SK-N-SH (cell line): ENCODE measurements around the gene MYO3A. TPM values are rescaled to one million over a fixed set of nuclear protein-coding genes. Genes with fewer than 3 reads are reported as not detected.

ENCODE experiments used
- CTCF ChIA-PET: fragments of 300-600, 350-600 bp; formaldehyde crosslinking; extraction: SDS; loops from one replicate; lab custom pipeline; 2021; lab: Yijun Ruan, JAX
- POLR2A ChIA-PET: fragments of 350-600 bp; sonication (Branson Sonifier 250); formaldehyde crosslinking; extraction: SDS; loops from one replicate; lab custom pipeline; 2020; ENCODE audit warnings: antibody characterized with exemption, inconsistent platforms; lab: Yijun Ruan, JAX
- DNase-seq: peaks from one replicate; pipeline ENCODE4 v3.0.0; 2012
- H2AFZ ChIP-seq: fragments of 200-600 bp; sonication (generic); 2 replicates; pipeline ENCODE4 v1.8.1; 2016; ENCODE audit warnings: antibody characterized with exemption, mild to moderate bottlenecking, low read depth
- H3F3A ChIP-seq: fragments of 200-600 bp; sonication (generic); replicated peaks from 2 replicates; pipeline ENCODE3; 2016; ENCODE audit warnings: antibody characterized with exemption, mild to moderate bottlenecking; ENCODE audit not compliant: insufficient read depth
- H3K27ac ChIP-seq, 2 experiments: fragments of 200-500 bp in 1 of 2; fragments of 200-600 bp in 1 of 2; sonication (Bioruptor generic) in 1 of 2; sonication (generic), shearing (Covaris generic) in 1 of 2; 2 replicates each; pipeline versions ENCODE4 v1.5.1 to v1.6.1; 2014 to 2016; ENCODE audit warnings: low read depth in 2 of 2, inconsistent platforms in 1 of 2, low read length in 1 of 2, mild to moderate bottlenecking in 1 of 2, mixed read lengths in 1 of 2
- H3K27me3 ChIP-seq: fragments of 200-600 bp; sonication (generic), shearing (Covaris generic); 2 replicates; pipeline ENCODE4 v1.6.1; 2016; ENCODE audit warnings: mixed run types; ENCODE audit not compliant: insufficient read depth
- H3K36me3 ChIP-seq, 2 experiments: fragments of 200-500 bp in 1 of 2; fragments of 200-600 bp in 1 of 2; sonication (Bioruptor generic) in 1 of 2; sonication (generic) in 1 of 2; replicated peaks in 1 of 2; 2 replicates each; pipeline versions ENCODE3 to v1.5.1; 2014 to 2016; ENCODE audit warnings: low read length in 1 of 2, mild to moderate bottlenecking in 1 of 2; ENCODE audit not compliant: insufficient read depth in 2 of 2, control insufficient read depth in 1 of 2
- H3K4me1 ChIP-seq, 2 experiments: fragments of 200-500 bp in 1 of 2; fragments of 200-600 bp in 1 of 2; sonication (Bioruptor generic) in 1 of 2; sonication (generic), shearing (Covaris generic) in 1 of 2; 2 replicates each; pipeline versions ENCODE4 v1.5.1 to v1.6.1; 2014 to 2016; ENCODE audit warnings: low read depth in 1 of 2, low read length in 1 of 2, mixed run types in 1 of 2; ENCODE audit not compliant: insufficient read depth in 2 of 2, control insufficient read depth in 1 of 2
- H3K4me2 ChIP-seq: fragments of 200-600 bp; sonication (generic), shearing (Covaris generic); 2 replicates; pipeline ENCODE4 v1.6.1; 2017; ENCODE audit warnings: mixed run types
- H3K4me3 ChIP-seq, 2 experiments: fragments of 200-500 bp in 1 of 2; fragments of 200-600 bp in 1 of 2; sonication (Bioruptor generic) in 1 of 2; sonication (generic), shearing (Covaris generic) in 1 of 2; 2 replicates each; pipeline versions ENCODE4 v1.5.1 to v1.8.1; 2014 to 2016; ENCODE audit warnings: low read depth in 2 of 2, inconsistent platforms in 1 of 2, low read length in 1 of 2, mild to moderate bottlenecking in 1 of 2, mixed read lengths in 1 of 2, moderate library complexity in 1 of 2
- H3K79me2 ChIP-seq: fragments of 200-600 bp; sonication (generic); 2 replicates; pipeline ENCODE4 v1.8.1; 2017; ENCODE audit warnings: mild to moderate bottlenecking; ENCODE audit not compliant: insufficient read depth
- H3K9ac ChIP-seq: fragments of 200-600 bp; sonication (generic); 2 replicates; pipeline ENCODE4 v1.6.1; 2017; ENCODE audit warnings: mixed run types
- H3K9me2 ChIP-seq: fragments of 200-600 bp; sonication (generic); 2 replicates; pipeline ENCODE4 v1.6.1; 2017; ENCODE audit warnings: mixed run types
- H3K9me3 ChIP-seq: fragments of 200-600 bp; sonication (generic); 2 replicates; pipeline ENCODE4 v1.6.1; 2017; ENCODE audit warnings: mixed run types, mild to moderate bottlenecking, moderate library complexity
- H4K20me1 ChIP-seq: fragments of 200-600 bp; sonication (generic); 2 replicates; pipeline ENCODE4 v1.6.1; 2017; ENCODE audit warnings: mild to moderate bottlenecking, mixed run types; ENCODE audit not compliant: insufficient read depth
- CHD2 ChIP-seq: fragments of 150-350 bp; IDR thresholded peaks from 2 replicates; pipeline ENCODE4 v1.6.1; 2018; ENCODE audit warnings: low read length; ENCODE audit not compliant: partially characterized antibody
- ELF1 ChIP-seq: IDR thresholded peaks from 2 replicates; pipeline ENCODE4 v1.4.0; 2012
- EP300 ChIP-seq, 2 experiments: IDR thresholded peaks; 2 replicates each; pipeline versions ENCODE4 v1.4.0 to v1.6.1; 2012; ENCODE audit warnings: borderline replicate concordance in 1 of 2, low read depth in 1 of 2, low read length in 1 of 2
- FOXJ3 ChIP-seq: sonication (generic); formaldehyde crosslinking; IDR thresholded peaks from 2 replicates; pipeline ENCODE4 v1.5.1; 2020; ENCODE audit warnings: mild to moderate bottlenecking, missing genetic modification reagents
- FOXM1 ChIP-seq: IDR thresholded peaks from 2 replicates; pipeline ENCODE4 v1.4.0; 2012; ENCODE audit warnings: low read depth, mild to moderate bottlenecking
- MEF2A ChIP-seq: IDR thresholded peaks from 2 replicates; pipeline ENCODE4 v1.4.0; 2012; ENCODE audit warnings: low read depth, borderline replicate concordance
- NFIC ChIP-seq: IDR thresholded peaks from 2 replicates; pipeline ENCODE4 v1.4.0; 2012; ENCODE audit warnings: borderline replicate concordance
- NRF1 ChIP-seq: IDR thresholded peaks from 2 replicates; pipeline ENCODE4 v1.6.1; 2012; ENCODE audit warnings: low read depth, mild to moderate bottlenecking, low read length
- POLR2AphosphoS5 ChIP-seq: IDR thresholded peaks from 2 replicates; pipeline ENCODE4 v1.6.1; 2012; ENCODE audit warnings: low read depth, low read length
- RXRA ChIP-seq: IDR thresholded peaks from 2 replicates; pipeline ENCODE4 v1.4.0; 2012; ENCODE audit warnings: low read depth, mild to moderate bottlenecking, borderline replicate concordance
- SIN3A ChIP-seq: IDR thresholded peaks from 2 replicates; pipeline ENCODE4 v1.6.1; 2012; ENCODE audit warnings: low read depth, mild to moderate bottlenecking, low read length, moderate library complexity, borderline replicate concordance
- SMC3 ChIP-seq: IDR thresholded peaks from 2 replicates; pipeline ENCODE4 v1.6.1; 2012; ENCODE audit warnings: low read depth, low read length, improper control_type of control experiment
- TEAD4 ChIP-seq: IDR thresholded peaks from 2 replicates; pipeline ENCODE4 v1.4.0; 2012; ENCODE audit warnings: mild to moderate bottlenecking, borderline replicate concordance; ENCODE audit not compliant: insufficient read depth
- YY1 ChIP-seq: IDR thresholded peaks from 2 replicates; pipeline ENCODE4 v1.4.0; 2012; ENCODE audit warnings: low read depth, mild to moderate bottlenecking
- WGBS: methylation state at CpG from one replicate; pipeline ENCODE4 v1.1.6; 2017; ENCODE audit warnings: low lambda C conversion rate; 5-methylcytosine and 5-hydroxymethylcytosine counted together
- polyA plus RNA-seq, 3 experiments: library from polyadenylated mRNA; depleted of rRNA; stranded (reverse); fragments of >200 nt; gene quantifications; 2 replicates each; pipeline ENCODE4 v1.2.3, GENCODE V29; 2012
- TF ChIP-seq, protein P1 (sequence below): IDR thresholded peaks from 2 replicates; pipeline ENCODE4 v1.4.0; 2012; ENCODE audit warnings: low read depth
- TF ChIP-seq, protein P2 (sequence below): IDR thresholded peaks from 2 replicates; pipeline ENCODE4 v1.4.0; 2012; ENCODE audit warnings: low read depth, borderline replicate concordance
- TF ChIP-seq, protein P3 (sequence below): fragments of 150-350 bp; IDR thresholded peaks from 2 replicates; pipeline ENCODE4 v1.6.1; 2017; ENCODE audit warnings: antibody characterized with exemption, low read length, low read depth, borderline replicate concordance
- TF ChIP-seq, protein P4 (sequence below): IDR thresholded peaks from 2 replicates; pipeline ENCODE4; 2012
- TF ChIP-seq, protein P5 (sequence below): fragments of 150-350 bp; IDR thresholded peaks from 2 replicates; pipeline ENCODE4 v1.6.1; 2016; ENCODE audit warnings: mild to moderate bottlenecking, low read depth, low read length

MYO3A gene
- polyA plus RNA-seq, 1 of the 3 experiments (the other 2 are of a cell fraction): not detected

DNA sequence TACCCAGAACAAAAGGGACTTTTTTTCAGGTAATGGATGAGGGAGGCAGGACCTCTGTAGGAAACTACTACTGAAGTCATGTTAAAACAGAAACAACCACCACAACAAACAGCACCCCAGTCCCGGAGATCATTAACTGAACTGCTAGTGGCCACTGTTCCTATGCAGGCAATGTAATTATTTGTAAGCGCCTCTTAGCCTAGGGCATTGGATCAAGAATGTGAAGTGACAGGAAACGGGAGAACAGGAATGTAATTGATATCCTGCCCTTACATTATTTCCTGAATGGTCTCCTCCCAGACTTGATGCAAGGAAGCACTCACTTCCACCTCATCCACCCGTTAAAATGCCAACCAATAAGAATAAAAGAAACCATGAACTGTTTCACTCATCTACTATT is 265.8 kb downstream of the MYO3A start:
- H3K27ac ChIP-seq: no peak overlapping the region
- H3K4me3 ChIP-seq: no peak overlapping the region
- DNase-seq: no peak
- no peak overlapping the region for H3K9ac ChIP-seq
- H3K79me2 ChIP-seq: no peaks in the 10 kb centered on the region
- no peaks in the 10 kb centered on the region for H3K27me3 ChIP-seq
- H3K36me3 ChIP-seq: no peaks in the 10 kb centered on the region
- H2AFZ ChIP-seq: no peak overlapping the region
- POLR2A ChIA-PET: no interaction called here
- 3% methylated on average over 4 of the region's 4 CpGs for WGBS
- H3F3A ChIP-seq: no peaks in the 10 kb centered on the region
- H3K4me1 ChIP-seq: no peaks in the 10 kb centered on the region
- H4K20me1 ChIP-seq: no peaks in the 10 kb centered on the region
- no peaks in the 10 kb centered on the region for H3K9me2 ChIP-seq
- H3K9me3 ChIP-seq: no peaks in the 10 kb centered on the region
- TF ChIP-seq, protein P1, sequence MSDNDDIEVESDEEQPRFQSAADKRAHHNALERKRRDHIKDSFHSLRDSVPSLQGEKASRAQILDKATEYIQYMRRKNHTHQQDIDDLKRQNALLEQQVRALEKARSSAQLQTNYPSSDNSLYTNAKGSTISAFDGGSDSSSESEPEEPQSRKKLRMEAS: no peak
- TF ChIP-seq NFIC (no peak), SMC3 (no peak), FOXJ3 (CRISPR knock-in tag) (no peak), NRF1 (no peak), YY1 (no peak), ELF1 (no peak), RXRA (no peak), POLR2AphosphoS5 (no peak), MEF2A (no peak), CHD2 (no peak), FOXM1 (no peak), TEAD4 (no peak), SIN3A (no peak), EP300 (IDR thresholded peaks at IDR 0.05; ENCODE audit: borderline replicate concordance in 1 of 2, low read depth in 1 of 2, low read length in 1 of 2) (no peak)
- TF ChIP-seq, protein P2, sequence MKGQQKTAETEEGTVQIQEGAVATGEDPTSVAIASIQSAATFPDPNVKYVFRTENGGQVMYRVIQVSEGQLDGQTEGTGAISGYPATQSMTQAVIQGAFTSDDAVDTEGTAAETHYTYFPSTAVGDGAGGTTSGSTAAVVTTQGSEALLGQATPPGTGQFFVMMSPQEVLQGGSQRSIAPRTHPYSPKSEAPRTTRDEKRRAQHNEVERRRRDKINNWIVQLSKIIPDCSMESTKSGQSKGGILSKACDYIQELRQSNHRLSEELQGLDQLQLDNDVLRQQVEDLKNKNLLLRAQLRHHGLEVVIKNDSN: no peak
- TF ChIP-seq, protein P3, sequence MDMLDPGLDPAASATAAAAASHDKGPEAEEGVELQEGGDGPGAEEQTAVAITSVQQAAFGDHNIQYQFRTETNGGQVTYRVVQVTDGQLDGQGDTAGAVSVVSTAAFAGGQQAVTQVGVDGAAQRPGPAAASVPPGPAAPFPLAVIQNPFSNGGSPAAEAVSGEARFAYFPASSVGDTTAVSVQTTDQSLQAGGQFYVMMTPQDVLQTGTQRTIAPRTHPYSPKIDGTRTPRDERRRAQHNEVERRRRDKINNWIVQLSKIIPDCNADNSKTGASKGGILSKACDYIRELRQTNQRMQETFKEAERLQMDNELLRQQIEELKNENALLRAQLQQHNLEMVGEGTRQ: no peak
- TF ChIP-seq, protein P4, sequence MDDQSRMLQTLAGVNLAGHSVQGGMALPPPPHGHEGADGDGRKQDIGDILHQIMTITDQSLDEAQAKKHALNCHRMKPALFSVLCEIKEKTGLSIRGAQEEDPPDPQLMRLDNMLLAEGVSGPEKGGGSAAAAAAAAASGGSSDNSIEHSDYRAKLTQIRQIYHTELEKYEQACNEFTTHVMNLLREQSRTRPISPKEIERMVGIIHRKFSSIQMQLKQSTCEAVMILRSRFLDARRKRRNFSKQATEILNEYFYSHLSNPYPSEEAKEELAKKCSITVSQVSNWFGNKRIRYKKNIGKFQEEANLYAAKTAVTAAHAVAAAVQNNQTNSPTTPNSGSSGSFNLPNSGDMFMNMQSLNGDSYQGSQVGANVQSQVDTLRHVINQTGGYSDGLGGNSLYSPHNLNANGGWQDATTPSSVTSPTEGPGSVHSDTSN: no peak
- TF ChIP-seq, protein P5, sequence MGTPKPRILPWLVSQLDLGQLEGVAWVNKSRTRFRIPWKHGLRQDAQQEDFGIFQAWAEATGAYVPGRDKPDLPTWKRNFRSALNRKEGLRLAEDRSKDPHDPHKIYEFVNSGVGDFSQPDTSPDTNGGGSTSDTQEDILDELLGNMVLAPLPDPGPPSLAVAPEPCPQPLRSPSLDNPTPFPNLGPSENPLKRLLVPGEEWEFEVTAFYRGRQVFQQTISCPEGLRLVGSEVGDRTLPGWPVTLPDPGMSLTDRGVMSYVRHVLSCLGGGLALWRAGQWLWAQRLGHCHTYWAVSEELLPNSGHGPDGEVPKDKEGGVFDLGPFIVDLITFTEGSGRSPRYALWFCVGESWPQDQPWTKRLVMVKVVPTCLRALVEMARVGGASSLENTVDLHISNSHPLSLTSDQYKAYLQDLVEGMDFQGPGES: no peak
- no peak overlapping the region for H3K4me2 ChIP-seq
- CTCF ChIA-PET: no interaction called here
